ENCODE measurements around the gene TRIM14.
"Not testable (repeated sequence)": the region's sequence is repeated elsewhere in the genome, so short reads cannot be mapped to it uniquely, and the experiment has no call there.

TRIM14 gene

GRCh38 chr9:98108531-98109031, 10.4 kb downstream of the TRIM14 start:
- DNase-seq (ENCODE audit: low spot score), result no peak

- DNase-seq (ENCODE audit: low spot score), result no peak
These were observed 11.1 kb downstream of the TRIM14 start for GRCh38 chr9:98107926-98108325.

- no peak for DNase-seq (ENCODE audit: low spot score)
These were observed 14.0 kb downstream of the TRIM14 start for GRCh38 chr9:98105006-98105405.

GRCh38 chr9:98104445-98104881, 14.6 kb downstream of the TRIM14 start:
- no peak for DNase-seq (ENCODE audit: low spot score)

DNA sequence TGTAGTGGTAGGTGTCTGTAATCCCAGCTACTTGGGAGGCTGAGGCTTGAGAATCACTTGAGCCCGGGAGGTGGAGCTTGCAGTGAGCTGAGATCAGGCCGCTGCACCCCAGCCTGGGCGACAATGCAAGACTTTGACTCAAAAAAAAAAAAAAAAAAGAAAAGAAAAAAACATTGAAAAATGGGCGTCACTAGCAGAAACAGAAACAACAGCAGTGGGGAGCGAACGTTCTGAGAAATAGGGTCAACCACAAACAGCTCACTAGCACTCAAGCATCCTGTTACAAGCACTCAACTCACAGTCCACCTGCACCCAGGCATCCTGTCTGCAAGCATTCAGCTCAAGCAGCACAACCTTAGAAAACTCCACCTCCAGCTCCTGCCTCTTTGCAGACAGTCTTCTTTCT, 17.2 kb downstream of the TRIM14 start:
- DNase-seq (ENCODE audit: low spot score), result no peak

DNA sequence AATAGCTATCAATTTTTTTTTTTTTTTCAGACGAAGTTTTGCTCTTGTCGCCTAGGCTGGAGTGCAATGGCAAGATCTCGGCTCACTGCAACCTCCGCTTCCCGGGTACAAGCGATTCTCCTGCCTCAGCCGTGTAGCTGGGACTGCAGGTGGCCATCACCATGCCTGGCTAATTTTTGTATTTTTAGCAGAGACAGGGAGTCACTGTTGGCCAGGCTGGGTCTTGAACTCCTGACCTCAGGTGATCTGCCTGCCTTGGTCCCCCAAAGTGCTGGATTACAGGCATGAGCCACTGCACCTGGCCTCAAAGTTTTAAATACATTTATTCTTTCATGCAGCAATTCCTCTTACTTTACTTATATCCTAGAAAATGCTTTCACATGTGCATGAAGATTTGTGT, 17.6 kb downstream of the TRIM14 start:
- no peak for DNase-seq (ENCODE audit: low spot score)

DNA sequence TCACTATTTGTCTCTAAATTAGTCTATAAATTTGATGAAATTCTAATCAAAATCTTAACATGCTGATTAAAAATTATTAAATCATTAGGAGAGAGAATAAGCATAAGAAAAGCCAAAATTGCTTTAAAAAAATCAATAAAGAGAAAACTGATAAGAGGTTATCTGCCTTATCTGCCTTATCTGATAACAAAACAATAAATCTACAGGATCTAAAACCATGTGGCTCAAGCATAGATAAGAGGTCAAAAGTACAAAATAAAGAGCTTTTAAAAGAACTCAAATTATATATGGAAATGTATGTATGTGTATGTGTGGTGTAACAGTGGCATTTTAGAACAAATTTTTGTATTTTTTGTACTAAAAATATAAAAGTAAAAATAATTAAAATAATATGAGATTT, 18.6 kb downstream of the TRIM14 start:
- no peak for DNase-seq (ENCODE audit: low spot score)

DNA sequence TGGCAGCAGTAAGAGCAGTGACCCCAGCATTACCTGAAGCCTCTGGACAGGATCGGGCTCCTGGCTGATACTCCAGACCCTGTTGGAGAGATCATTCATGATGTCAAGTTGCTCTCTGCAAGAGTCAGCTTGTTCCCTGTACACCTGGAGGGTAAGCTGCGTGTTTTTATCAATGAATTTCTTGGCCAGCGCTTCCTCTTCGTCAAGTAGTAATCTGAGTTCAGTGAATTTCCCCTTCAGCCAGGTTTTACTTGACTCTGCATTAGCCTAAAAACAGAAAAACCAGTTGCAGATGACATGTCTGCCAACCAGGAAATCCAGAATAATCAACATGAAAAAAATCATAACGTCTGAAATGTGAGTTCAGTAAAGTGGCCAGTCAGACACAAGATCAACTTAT, 19.1 kb downstream of the TRIM14 start:
- no peak for DNase-seq (ENCODE audit: low spot score)

GRCh38 chr9:98099346-98099745, 19.7 kb downstream of the TRIM14 start:
- no peak for DNase-seq (ENCODE audit: low spot score)

DNA sequence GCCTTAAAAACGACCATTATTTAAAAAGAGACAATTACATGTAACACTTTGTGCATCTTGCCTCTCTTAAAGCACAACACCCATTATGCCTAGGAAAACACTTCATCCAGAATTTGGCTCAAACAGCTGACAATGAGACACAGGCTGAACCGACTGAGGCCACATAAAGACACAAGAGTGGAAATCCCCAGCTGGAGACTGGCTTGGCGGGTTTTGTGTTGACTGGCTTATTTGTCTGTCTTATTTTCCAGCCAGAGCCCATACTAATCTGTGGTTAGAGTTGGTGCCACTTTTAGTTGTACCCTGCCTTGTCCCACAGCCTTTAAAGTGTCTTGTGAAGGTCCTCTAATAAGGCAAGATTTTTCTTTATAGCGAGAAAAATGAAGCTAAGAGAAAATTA, 21.2 kb downstream of the TRIM14 start:
- DNase-seq (ENCODE audit: low spot score), result no peak

GRCh38 chr9:98096091-98096490, 22.9 kb downstream of the TRIM14 start:
- no peak for DNase-seq (ENCODE audit: low spot score)

DNA sequence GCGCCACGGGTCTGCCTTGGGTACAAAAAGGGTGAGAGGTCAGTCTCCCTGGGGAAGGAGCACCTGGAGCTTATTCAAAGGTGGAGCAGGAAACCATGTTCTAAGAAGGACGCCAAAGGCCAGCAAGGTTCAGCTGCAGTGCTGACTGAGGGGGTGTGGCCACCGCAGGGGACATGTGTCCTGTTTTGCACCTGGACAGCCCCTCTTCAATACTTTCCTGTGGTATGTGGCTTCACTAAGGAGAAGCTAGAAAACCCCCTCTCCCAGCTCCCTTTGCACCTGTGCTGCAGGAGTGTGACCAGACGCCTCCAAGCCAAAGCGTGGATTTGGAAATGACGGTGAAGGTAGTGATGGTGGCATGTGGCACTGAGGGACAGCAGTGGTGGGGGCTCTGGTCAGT, 23.6 kb downstream of the TRIM14 start:
- DNase-seq (ENCODE audit: low spot score), result no peak

- no peak for DNase-seq (ENCODE audit: low spot score)
These were observed 24.2 kb downstream of the TRIM14 start for GRCh38 chr9:98094851-98095250.

- DNase-seq (ENCODE audit: low spot score), result no peak
These were observed 24.7 kb downstream of the TRIM14 start for GRCh38 chr9:98094316-98094715.

- DNase-seq (ENCODE audit: low spot score), result no peak
These were observed 26.4 kb downstream of the TRIM14 start for GRCh38 chr9:98092613-98092931.

- no peak for DNase-seq (ENCODE audit: low spot score)
These were observed 27.0 kb downstream of the TRIM14 start for GRCh38 chr9:98091735-98092612.

GRCh38 chr9:98090674-98091073, 28.3 kb downstream of the TRIM14 start:
- DNase-seq (ENCODE audit: low spot score), result not testable (repeated sequence)

DNA sequence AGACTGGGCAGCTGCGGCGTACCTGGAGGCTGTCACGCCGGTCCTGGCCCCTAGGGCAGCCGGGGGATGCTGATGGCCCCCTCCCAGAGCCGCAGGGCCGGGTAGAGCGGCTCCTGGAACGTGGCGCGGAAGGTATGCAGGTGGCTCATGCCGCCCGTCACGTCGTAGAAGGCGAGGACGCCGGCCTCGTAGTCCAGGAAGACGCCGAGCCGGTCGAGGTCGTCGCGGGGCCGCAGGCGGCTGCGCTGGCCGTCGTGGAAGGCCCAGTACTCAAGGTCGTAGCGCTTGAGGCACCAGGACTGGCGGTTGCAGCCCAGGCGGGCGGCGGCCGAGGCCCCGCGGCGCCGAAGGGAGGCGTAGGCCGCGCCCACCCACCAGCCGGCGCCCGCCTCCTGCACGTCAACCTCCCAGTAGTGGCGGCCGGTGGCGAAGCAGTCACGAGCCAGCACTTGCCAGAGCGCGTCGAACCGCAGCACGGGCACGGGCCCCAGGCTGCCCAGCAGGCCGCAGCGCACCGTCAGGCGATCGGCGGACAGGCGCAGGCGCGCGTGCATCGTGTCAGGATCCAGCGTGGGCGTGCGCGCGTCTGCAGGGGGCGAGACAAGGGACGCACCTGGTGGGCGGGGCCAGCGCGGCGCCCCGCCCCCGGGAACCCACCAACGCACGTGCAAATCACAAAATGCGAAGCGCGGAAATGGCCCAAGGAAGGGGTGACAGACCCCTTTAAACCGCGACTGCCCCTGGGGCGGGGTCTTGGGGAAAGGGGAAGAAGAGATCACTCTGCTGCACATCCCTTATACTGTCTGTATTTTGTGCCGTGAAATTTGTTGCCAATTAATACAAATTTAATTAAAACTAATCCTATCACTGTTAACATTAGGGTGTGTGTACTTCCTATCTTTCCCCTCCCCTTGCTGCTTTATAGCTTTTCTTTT, 31.3 kb downstream of the TRIM14 start:
- no peak for DNase-seq (ENCODE audit: low spot score)

DNA sequence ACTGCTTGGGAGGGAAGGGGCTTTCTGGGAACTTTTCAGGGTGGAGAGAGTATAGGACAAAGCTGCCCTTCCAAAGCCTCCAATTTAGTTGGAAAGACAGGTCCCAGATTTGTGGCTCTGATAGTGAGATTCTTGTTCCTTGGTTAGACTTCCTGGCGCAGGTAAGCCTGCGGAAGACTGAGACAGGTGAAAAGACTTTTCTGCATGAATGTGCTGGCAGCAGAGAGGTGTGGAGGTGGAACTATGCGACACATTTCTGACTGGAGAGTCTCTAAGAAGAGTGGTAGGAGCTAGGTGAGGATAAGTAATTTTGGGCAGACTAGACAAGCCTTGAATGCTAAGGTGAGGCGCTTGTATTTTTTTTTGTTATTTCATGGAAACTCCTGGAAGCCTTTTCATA, 32.6 kb downstream of the TRIM14 start:
- no peak for DNase-seq (ENCODE audit: low spot score)

DNA sequence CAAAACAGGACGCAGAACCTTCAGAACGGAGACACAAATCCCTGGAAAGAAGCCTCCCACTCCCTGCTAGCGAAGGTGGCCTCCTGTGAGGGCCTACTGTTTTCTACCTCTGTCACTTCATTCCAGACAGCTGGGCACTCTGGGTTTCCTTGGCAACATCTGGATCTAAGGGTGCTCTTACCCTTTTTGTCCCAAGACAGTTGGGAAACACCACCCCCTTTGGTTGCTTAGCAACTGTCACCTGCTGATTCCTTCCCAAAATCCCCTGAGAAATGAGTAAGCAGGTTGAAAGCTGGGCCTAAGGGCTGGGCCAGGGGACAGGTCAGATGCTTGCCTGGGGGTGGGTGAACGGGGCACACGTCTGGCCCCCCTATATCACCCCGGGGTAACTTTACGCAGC, 33.1 kb downstream of the TRIM14 start:
- DNase-seq (ENCODE audit: low spot score), result no peak

DNA sequence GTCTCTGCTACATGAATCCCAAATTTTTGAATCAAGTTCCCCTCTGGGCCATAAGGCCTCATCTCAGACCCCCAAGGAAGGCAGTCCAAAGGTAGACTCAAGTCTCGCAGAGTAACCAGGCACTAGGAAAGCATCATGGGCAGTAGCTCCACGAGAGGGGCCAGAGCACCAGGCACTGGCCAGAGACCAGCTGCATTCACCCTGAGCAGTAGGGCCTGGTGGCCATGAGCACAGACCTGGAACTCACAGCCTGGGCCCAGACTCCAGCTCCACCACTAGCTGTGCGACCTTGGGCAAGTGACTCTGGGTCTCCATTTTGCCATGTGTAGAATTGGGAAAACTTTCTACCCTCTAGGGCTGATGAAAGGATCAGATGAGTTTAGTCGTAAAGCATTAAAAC, 34.0 kb downstream of the TRIM14 start:
- no peak for DNase-seq (ENCODE audit: low spot score)

DNA sequence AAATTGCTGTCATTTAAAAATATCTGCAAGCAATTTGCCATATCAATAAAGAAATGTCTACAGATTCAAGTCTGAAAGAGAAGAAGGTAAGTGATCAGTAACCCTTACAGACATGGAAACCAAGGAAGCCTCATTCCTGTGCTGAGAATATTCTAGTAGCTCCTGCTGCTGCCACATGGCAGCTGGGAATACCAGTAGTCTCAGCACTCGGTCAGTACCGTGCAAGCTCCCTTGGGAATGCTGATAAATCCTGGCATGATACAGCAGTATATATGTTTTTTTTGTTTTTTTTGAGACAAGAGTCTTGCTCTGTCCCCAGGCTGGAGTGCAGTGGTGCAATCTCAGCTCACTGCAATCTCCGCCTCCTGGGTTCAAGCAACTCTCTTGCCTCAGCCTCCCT, 34.6 kb downstream of the TRIM14 start:
- DNase-seq (ENCODE audit: low spot score), result no peak

All from cerebellar cortex (tissue), 1 donor.